Astrocyte (in vitro differentiated cells and primary cell): ENCODE data around the gene ADIG. TPM values are rescaled to one million over a fixed set of nuclear protein-coding genes. Genes with fewer than 3 reads are reported as not detected.

Experiments used
- DNase-seq: peaks from one replicate; pipeline ENCODE4 v3.0.0-alpha.2; 2010; ENCODE audit warnings: low read depth
- FAIRE-seq: peaks from 2 replicates; lab custom pipeline; 2011; peaks lifted over from hg19 to GRCh38; lab: Jason Lieb, UNC
- H2AFZ ChIP-seq: 2 replicates; pipeline ENCODE4 v1.6.0; 2012; ENCODE audit warnings: low read depth, low read length, inconsistent platforms
- H3K27ac ChIP-seq: 2 replicates; pipeline ENCODE4 v1.5.1; 2011; ENCODE audit warnings: low read depth, low read length, inconsistent platforms
- H3K27me3 ChIP-seq: 2 replicates; pipeline ENCODE4 v1.6.0; 2011; ENCODE audit warnings: low read length, inconsistent platforms; ENCODE audit not compliant: insufficient read depth
- H3K36me3 ChIP-seq: 2 replicates; pipeline ENCODE4 v1.5.1; 2011; ENCODE audit warnings: low read length, inconsistent platforms; ENCODE audit not compliant: insufficient read depth
- H3K4me1 ChIP-seq: 2 replicates; pipeline ENCODE4 v1.5.1; 2011; ENCODE audit warnings: low read length, inconsistent platforms; ENCODE audit not compliant: insufficient read depth
- H3K4me2 ChIP-seq: 2 replicates; pipeline ENCODE4 v1.6.0; 2012; ENCODE audit warnings: low read length, inconsistent platforms
- H3K4me3 ChIP-seq: 2 replicates; pipeline ENCODE4 v1.5.1; 2011; ENCODE audit warnings: low read depth, mild to moderate bottlenecking, low read length, inconsistent platforms; ENCODE audit not compliant: insufficient read depth
- H3K79me2 ChIP-seq: 2 replicates; pipeline ENCODE4 v1.6.0; 2012; ENCODE audit warnings: mild to moderate bottlenecking, low read length, inconsistent platforms; ENCODE audit not compliant: insufficient read depth
- H3K9ac ChIP-seq: 2 replicates; pipeline ENCODE4 v1.6.0; 2012; ENCODE audit warnings: mild to moderate bottlenecking, low read length, inconsistent platforms
- H3K9me3 ChIP-seq: 2 replicates; pipeline ENCODE4 v1.5.1; 2012; ENCODE audit warnings: low read depth, mild to moderate bottlenecking, low read length, inconsistent platforms; ENCODE audit not compliant: insufficient read depth
- H4K20me1 ChIP-seq: 2 replicates; pipeline ENCODE4 v1.6.0; 2012; ENCODE audit warnings: low read length, inconsistent platforms; ENCODE audit not compliant: insufficient read depth
- H3K27ac Mint-ChIP-seq: one replicate; pipeline ENCODE4 v1.8.0; 2021; ENCODE audit warnings: mild to moderate bottlenecking, mixed read lengths; ENCODE audit not compliant: unreplicated experiment
- H3K27me3 Mint-ChIP-seq: one replicate; pipeline ENCODE4 v1.8.0; 2021; ENCODE audit warnings: low read depth, mixed read lengths; ENCODE audit not compliant: unreplicated experiment
- H3K36me3 Mint-ChIP-seq: one replicate; pipeline ENCODE4 v1.8.0; 2021; ENCODE audit warnings: low read depth, mixed read lengths; ENCODE audit not compliant: unreplicated experiment
- H3K4me1 Mint-ChIP-seq: one replicate; pipeline ENCODE4 v1.8.0; 2021; ENCODE audit warnings: low read depth, mixed read lengths; ENCODE audit not compliant: unreplicated experiment
- H3K4me3 Mint-ChIP-seq: one replicate; pipeline ENCODE4 v1.8.0; 2021; ENCODE audit warnings: mild to moderate bottlenecking, moderate library complexity, mixed read lengths; ENCODE audit not compliant: unreplicated experiment
- H3K9me3 Mint-ChIP-seq: one replicate; pipeline ENCODE4 v1.8.0; 2021; ENCODE audit warnings: mild to moderate bottlenecking, mixed read lengths; ENCODE audit not compliant: unreplicated experiment
- EZH2 ChIP-seq: IDR thresholded peaks from 2 replicates; pipeline ENCODE4 v1.6.1; 2012; ENCODE audit warnings: mild to moderate bottlenecking, low read length, inconsistent platforms; ENCODE audit not compliant: insufficient read depth
- total RNA-seq: library from RNA; stranded (reverse); gene quantifications from 2 replicates; pipeline ENCODE4 v1.2.1, GENCODE V29; 2021
- TF ChIP-seq, protein P1 (sequence below): IDR thresholded peaks from 2 replicates; pipeline ENCODE4 v1.5.1; 2011; ENCODE audit warnings: low read depth, mild to moderate bottlenecking, inconsistent platforms, low read length, moderate library complexity; ENCODE audit not compliant: insufficient read depth

ADIG gene
- total RNA-seq, 1 donor from 2014 or later = not detected

DNA sequence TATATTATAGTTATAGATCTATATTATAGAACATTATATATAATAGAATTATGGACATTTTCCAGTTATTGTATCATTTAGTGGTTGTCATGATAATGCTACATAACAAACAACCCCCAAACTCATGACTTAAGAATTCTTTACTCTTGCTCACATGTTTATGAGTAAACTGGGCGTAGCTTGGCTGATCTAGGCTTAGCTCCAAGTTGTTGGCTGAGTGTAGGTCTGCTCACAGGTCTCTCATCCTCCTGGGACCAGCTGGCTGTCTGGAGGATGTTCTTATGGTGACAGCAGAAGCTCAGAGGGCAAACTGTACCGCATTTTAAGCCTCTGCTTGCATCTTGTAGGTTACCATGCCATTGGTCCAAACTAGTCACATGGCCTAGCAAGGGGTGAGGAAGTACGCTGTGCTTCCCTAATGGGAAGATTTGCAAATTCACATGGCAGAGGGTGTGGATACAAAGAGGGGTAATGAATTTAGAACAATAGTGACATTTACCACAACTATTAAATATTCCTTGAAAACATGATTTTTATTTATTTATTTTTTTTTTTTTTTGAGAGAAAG lies 54.8 kb downstream of the ADIG start:
- FAIRE-seq (no peak), DNase-seq (peak; percentile 31)
- Mint-ChIP-seq H3K27ac (no peak overlapping the region), H3K9me3 (peaks cover 4% of the 10 kb centered on the region), H3K4me1 (peaks cover 5% of the 10 kb centered on the region), H3K4me3 (no peak overlapping the region), H3K27me3 (peaks cover 31% of the 10 kb centered on the region), H3K36me3 (no peaks in the 10 kb centered on the region)
- H3K4me2 ChIP-seq = no peak overlapping the region
- H2AFZ ChIP-seq = no peak overlapping the region
- H3K27me3 ChIP-seq = peaks cover 4% of the 10 kb centered on the region
- no peaks in the 10 kb centered on the region for H3K4me1 ChIP-seq
- no peak overlapping the region for H3K9ac ChIP-seq
- H3K9me3 ChIP-seq = no peaks in the 10 kb centered on the region
- H3K36me3 ChIP-seq = no peaks in the 10 kb centered on the region
- TF ChIP-seq, protein P1, sequence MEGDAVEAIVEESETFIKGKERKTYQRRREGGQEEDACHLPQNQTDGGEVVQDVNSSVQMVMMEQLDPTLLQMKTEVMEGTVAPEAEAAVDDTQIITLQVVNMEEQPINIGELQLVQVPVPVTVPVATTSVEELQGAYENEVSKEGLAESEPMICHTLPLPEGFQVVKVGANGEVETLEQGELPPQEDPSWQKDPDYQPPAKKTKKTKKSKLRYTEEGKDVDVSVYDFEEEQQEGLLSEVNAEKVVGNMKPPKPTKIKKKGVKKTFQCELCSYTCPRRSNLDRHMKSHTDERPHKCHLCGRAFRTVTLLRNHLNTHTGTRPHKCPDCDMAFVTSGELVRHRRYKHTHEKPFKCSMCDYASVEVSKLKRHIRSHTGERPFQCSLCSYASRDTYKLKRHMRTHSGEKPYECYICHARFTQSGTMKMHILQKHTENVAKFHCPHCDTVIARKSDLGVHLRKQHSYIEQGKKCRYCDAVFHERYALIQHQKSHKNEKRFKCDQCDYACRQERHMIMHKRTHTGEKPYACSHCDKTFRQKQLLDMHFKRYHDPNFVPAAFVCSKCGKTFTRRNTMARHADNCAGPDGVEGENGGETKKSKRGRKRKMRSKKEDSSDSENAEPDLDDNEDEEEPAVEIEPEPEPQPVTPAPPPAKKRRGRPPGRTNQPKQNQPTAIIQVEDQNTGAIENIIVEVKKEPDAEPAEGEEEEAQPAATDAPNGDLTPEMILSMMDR = no peak
- TF ChIP-seq EZH2 = no peak
- H3K4me3 ChIP-seq = no peak overlapping the region
- no peaks in the 10 kb centered on the region for H4K20me1 ChIP-seq
- H3K79me2 ChIP-seq = no peaks in the 10 kb centered on the region
- no peak overlapping the region for H3K27ac ChIP-seq

Other genes with a start within 250 kb of the ADIG start
- gene LBP, start 234.7 kb upstream of the ADIG start, total RNA-seq = not detected in 2 replicates
- gene SNHG17, start 145.9 kb upstream of the ADIG start, total RNA-seq = 34.2 and 39.3 TPM in 2 replicates
- gene RALGAPB, start 108.4 kb upstream of the ADIG start, total RNA-seq = 39.0 and 40.2 TPM in 2 replicates
- gene ARHGAP40, start 20.6 kb downstream of the ADIG start, total RNA-seq = 0.27 TPM in 1 of 2 replicates, not detected in the other
- not detected in 2 replicates for gene SLC32A1, start 143.3 kb downstream of the ADIG start, total RNA-seq
- gene ACTR5, start 167.3 kb downstream of the ADIG start, total RNA-seq = 3.7 and 4.0 TPM in 2 replicates
- gene PPP1R16B, start 224.5 kb downstream of the ADIG start, total RNA-seq = 0.41 and 0.68 TPM in 2 replicates